K562 (cell line): ENCODE data around the gene LMBR1L. TPM values are rescaled to one million over a fixed set of nuclear protein-coding genes. Genes with fewer than 3 reads are reported as not detected.

ENCODE experiments used
- CBFA2T2 ChIP-seq: fragments of 450-650 bp; conservative IDR thresholded peaks from 2 replicates; pipeline ENCODE4 v1.6.1; 2017; ENCODE audit warnings: mild to moderate bottlenecking
- CCNT2 ChIP-seq: IDR thresholded peaks from 2 replicates; pipeline ENCODE4 v1.6.1; 2011; ENCODE audit warnings: borderline replicate concordance, low read depth, mild to moderate bottlenecking, moderate library complexity, mixed read lengths, low read length; ENCODE audit not compliant: insufficient read length; ENCODE audit errors: extremely low read depth
- FOXJ2 ChIP-seq: fragments of 200-800 bp; sonication (Bioruptor generic); IDR thresholded peaks from 2 replicates; pipeline ENCODE4 v1.6.1; 2016; ENCODE audit warnings: missing genetic modification characterization, missing compliant biosample characterization
- GABPB1 ChIP-seq: sonication (generic); formaldehyde crosslinking; IDR thresholded peaks from 2 replicates; pipeline ENCODE4 v1.8.0; 2022; ENCODE audit warnings: mild to moderate bottlenecking, missing genetic modification reagents
- GTF2E2 ChIP-seq: fragments of 200-800 bp; sonication (Bioruptor generic); IDR thresholded peaks from 2 replicates; pipeline ENCODE4 v1.6.1; 2016; ENCODE audit warnings: missing genetic modification characterization, missing compliant biosample characterization
- HDAC1 ChIP-seq, 2 experiments: fragments of 450-650 bp; IDR thresholded peaks; 2 replicates each; pipeline ENCODE4 v1.6.1; 2016 to 2017; ENCODE audit warnings: inconsistent platforms in 1 of 2, mild to moderate bottlenecking in 1 of 2, moderate library complexity in 1 of 2
- HDAC2 ChIP-seq: fragments of 450-650 bp; IDR thresholded peaks from 2 replicates; pipeline ENCODE4 v1.6.1; 2016; ENCODE audit warnings: mild to moderate bottlenecking
- HIVEP1 ChIP-seq: fragments of 250-450 bp; sonication (Bioruptor Pico); IDR thresholded peaks from 2 replicates; pipeline ENCODE4 v1.4.0; 2020; ENCODE audit warnings: mild to moderate bottlenecking
- JUND ChIP-seq, 2 experiments: IDR thresholded peaks; 2 replicates in 1 of 2; 3 replicates in 1 of 2; pipeline ENCODE4 v1.6.1; 2011; ENCODE audit warnings: borderline replicate concordance in 2 of 2, low read depth in 2 of 2, low read length in 2 of 2, improper control_type of control experiment in 1 of 2, missing biosample characterization in 1 of 2, missing genetic modification characterization in 1 of 2, missing genetic modification reagents in 1 of 2
- NELFE ChIP-seq: IDR thresholded peaks from 2 replicates; pipeline ENCODE4 v1.6.1; 2011; ENCODE audit warnings: mild to moderate bottlenecking; ENCODE audit not compliant: insufficient read depth, insufficient read length
- NFIC ChIP-seq: fragments of 450-650 bp; IDR thresholded peaks from 2 replicates; pipeline ENCODE4 v1.6.1; 2017; ENCODE audit warnings: mild to moderate bottlenecking, inconsistent platforms
- PRMT5 ChIP-seq: sonication (generic); formaldehyde crosslinking; IDR thresholded peaks from 2 replicates; pipeline ENCODE4 v1.5.0; 2020; ENCODE audit warnings: missing genetic modification reagents
- ZBTB17 ChIP-seq: fragments of 450-650 bp; formaldehyde crosslinking; IDR thresholded peaks from 2 replicates; pipeline ENCODE4 v1.4.0; 2020; ENCODE audit warnings: mild to moderate bottlenecking
- ZC3H4 ChIP-seq: sonication (generic); formaldehyde crosslinking; IDR thresholded peaks from 2 replicates; pipeline ENCODE4 v1.9.0; 2021; ENCODE audit warnings: missing genetic modification reagents, borderline replicate concordance
- polyA plus RNA-seq, 8 experiments: library from polyadenylated mRNA; depleted of rRNA in 4 of 8; stranded (reverse) in 5 of 8; unstranded in 3 of 8; fragments of >200 nt; fragmentation: Nextera tagmentation in 2 of 8; fragmentation: Illumina TruSeq in 1 of 8; extraction: Ambion mirVana in 2 of 8; extraction: Trizol in 1 of 8; gene quantifications; 2 replicates each; pipeline versions ENCODE4 v1.2.1 to v1.2.3, GENCODE V29; 2011 to 2014; ENCODE audit warnings: inconsistent platforms in 1 of 8, missing spikeins in 1 of 8
- total RNA-seq, 7 experiments: library from RNA; depleted of rRNA in 6 of 7; stranded (reverse); fragments of >200 nt in 6 of 7; fragmentation: Illumina TruSeq in 2 of 7; extraction: Trizol in 2 of 7; gene quantifications; 2 replicates each; pipeline versions ENCODE4 v1.2.1 to v1.2.3, GENCODE V29; 2011 to 2021; ENCODE audit warnings: low replicate concordance in 1 of 7
- TF ChIP-seq, protein P1 (sequence below): fragments of 250-450 bp; sonication (Bioruptor Pico); IDR thresholded peaks from 2 replicates; pipeline ENCODE4 v1.4.0; 2020; ENCODE audit warnings: mild to moderate bottlenecking, moderate library complexity
- TF ChIP-seq, protein P2 (sequence below): fragments of 250-450 bp; sonication (Bioruptor Pico); IDR thresholded peaks from 2 replicates; pipeline ENCODE4 v1.5.0; 2021; ENCODE audit warnings: mild to moderate bottlenecking, moderate library complexity

Gene LMBR1L
- total and polyA plus RNA-seq, 9 of the 15 experiments (the other 6 are each of a cell fraction or from before 2014, with no cell fraction given), result 2.5 to 57.0 (median 31.1) TPM

- TF ChIP-seq, protein P1, sequence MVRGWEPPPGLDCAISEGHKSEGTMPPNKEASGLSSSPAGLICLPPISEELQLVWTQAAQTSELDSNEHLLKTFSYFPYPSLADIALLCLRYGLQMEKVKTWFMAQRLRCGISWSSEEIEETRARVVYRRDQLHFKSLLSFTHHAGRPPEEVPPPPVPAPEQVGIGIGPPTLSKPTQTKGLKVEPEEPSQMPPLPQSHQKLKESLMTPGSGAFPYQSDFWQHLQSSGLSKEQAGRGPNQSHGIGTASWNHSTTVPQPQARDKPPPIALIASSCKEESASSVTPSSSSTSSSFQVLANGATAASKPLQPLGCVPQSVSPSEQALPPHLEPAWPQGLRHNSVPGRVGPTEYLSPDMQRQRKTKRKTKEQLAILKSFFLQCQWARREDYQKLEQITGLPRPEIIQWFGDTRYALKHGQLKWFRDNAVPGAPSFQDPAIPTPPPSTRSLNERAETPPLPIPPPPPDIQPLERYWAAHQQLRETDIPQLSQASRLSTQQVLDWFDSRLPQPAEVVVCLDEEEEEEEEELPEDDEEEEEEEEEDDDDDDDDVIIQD (CRISPR knock-in tag), result 0 out of 2 replicates have a peak, but pooled peaks have one; percentile 32
- TF ChIP-seq NFIC, result peak; percentile 49
- TF ChIP-seq HIVEP1, result no peak
- peak in 1 of 2 experiments; percentile 94; a peak in 2 of 4 replicates for TF ChIP-seq HDAC1 (IDR thresholded peaks at IDR 0.05)
- TF ChIP-seq CBFA2T2, result no peak; the same call in 1 of the 2 replicates
- peak; percentile 92 for TF ChIP-seq HDAC2
- TF ChIP-seq NELFE, result no peak
- TF ChIP-seq, protein P2, sequence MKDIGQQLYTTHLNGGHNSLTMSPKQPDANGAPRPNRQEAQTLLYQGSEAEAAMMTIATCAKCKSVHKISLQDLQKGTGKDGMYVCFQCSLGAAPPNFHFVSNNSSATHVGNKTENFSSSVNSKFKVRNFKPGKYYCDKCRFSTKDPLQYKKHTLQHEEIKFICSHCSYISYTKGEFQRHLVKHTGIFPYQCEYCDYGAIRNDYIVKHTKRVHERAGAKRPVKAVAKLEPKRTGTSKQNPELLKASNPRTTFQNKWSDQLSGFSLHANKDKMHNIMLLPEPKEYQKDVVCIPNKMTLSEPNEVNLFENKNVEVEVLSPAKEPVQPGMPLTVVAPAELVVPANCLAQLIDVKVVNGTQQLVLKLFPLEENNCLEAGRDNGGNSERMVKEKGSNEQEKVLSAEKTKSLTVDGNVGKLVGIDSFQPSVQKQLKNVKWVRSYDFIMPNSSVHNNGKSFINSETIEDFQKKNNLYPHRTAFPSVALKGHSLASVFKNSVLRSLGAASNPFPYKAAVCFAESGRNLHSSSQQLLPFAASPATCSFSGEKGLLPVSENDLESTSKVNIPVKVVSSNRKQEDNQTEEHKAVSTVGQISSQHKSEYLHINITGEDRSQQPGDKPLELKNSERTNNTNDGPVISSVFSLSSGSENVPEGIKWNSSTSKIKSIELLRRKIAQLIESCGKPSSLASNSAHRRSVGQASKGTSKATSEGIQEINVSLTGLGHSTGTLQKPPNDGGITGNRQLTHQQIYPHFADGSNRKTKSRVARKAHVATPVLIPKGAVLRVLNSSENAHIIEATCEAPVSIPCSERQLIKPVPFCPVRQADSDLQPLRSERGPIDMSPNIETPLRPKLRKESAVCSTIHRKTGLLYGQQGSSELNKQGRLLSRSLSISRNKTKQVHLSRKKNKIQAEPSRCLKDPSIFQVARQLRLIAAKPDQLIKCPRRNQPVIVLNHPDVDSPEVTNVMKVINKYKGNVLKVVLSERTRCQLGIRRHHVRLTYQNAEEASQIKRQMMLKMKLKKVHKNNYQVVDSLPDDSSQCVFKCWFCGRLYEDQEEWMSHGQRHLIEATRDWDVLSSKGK (CRISPR knock-in tag), result no peak
- peak; percentile 79 for TF ChIP-seq GABPB1 (CRISPR knock-in tag)
- peak; percentile 80 for TF ChIP-seq JUND (IDR thresholded peaks at IDR 0.05; ENCODE audit: borderline replicate concordance, low read depth, low read length)
- peak; percentile 41; the same call in 2 of the 3 replicates for TF ChIP-seq JUND (tag; IDR thresholded peaks at IDR 0.05; ENCODE audit: borderline replicate concordance, low read depth, low read length)
- TF ChIP-seq ZBTB17 (CRISPR knock-in tag), result no peak
- peak; percentile 93 for TF ChIP-seq GTF2E2 (tag)
- no peak for TF ChIP-seq PRMT5 (CRISPR knock-in tag)
- TF ChIP-seq FOXJ2 (tag), result peak; percentile 76
- no peak for TF ChIP-seq CCNT2
- TF ChIP-seq ZC3H4, result no peak
Observed at GRCh38 chr12:49060237-49061156, 50.1 kb downstream of the LMBR1L start, which contains the start of gene KMT2D (continued).
